GM18511 (cell line): ENCODE data around the gene METTL14.
A peak's percentile ranks its signal among the peaks of the same experiment; 100 is the strongest.
"Not testable (repeated sequence)": the region's sequence is repeated elsewhere in the genome, so short reads cannot be mapped to it uniquely, and the experiment has no call there.

Experiments used
- ATAC-seq: cut with Tn5 transposase; IDR thresholded peaks from one replicate; pipeline ENCODE4 v1.9.1; 2021; ENCODE audit warnings: mild to moderate bottlenecking, moderate library complexity; ENCODE audit not compliant: unreplicated experiment

Gene METTL14

GRCh38 chr4:118684873-118685811 lies at the start of gene METTL14:
Gene METTL14 (plus strand): TSS chr4:118685392. CDS start chr4:118685535, 143 bp downstream.
- ATAC-seq = peak; percentile 99

- ATAC-seq = not testable (repeated sequence)
Measured at GRCh38 chr4:118636126-118636525, 49.1 kb upstream of the METTL14 start.

DNA sequence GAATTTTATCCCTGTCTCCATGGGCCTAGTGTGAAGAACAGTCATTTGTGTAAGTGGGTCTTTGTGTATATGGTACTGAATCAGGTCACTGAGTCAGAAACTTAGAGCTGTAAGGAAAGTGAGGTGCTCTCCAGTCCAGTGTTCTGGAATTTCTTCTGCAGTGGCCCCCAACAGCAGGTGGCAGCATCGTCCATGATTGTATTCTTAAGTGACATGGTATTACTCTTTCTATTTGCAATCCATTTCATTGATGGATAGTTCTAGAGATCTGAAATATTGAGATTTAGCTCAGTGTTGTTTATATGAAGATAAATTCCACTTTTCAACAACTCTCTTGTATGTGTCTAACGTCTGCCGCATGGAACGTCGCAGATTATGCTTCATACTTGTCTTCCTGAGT lies 20.5 kb upstream of the METTL14 start:
- ATAC-seq = not testable (repeated sequence)

GRCh38 chr4:118669220-118669619 lies 16.0 kb upstream of the METTL14 start:
- ATAC-seq = not testable (repeated sequence)

GRCh38 chr4:118670968-118671367 lies 14.2 kb upstream of the METTL14 start:
- ATAC-seq = not testable (repeated sequence)

GRCh38 chr4:118676128-118676527 lies 9.1 kb upstream of the METTL14 start:
- no peak for ATAC-seq

- ATAC-seq = no peak
Measured at GRCh38 chr4:118680808-118681207, 4.4 kb upstream of the METTL14 start.

GRCh38 chr4:118682928-118683327 lies 2.3 kb upstream of the METTL14 start:
- no peak for ATAC-seq

GRCh38 chr4:118683513-118683912 lies 1.7 kb upstream of the METTL14 start:
- no peak for ATAC-seq

- no peak for ATAC-seq
Measured at GRCh38 chr4:118703118-118703517, 17.9 kb downstream of the METTL14 start.

DNA sequence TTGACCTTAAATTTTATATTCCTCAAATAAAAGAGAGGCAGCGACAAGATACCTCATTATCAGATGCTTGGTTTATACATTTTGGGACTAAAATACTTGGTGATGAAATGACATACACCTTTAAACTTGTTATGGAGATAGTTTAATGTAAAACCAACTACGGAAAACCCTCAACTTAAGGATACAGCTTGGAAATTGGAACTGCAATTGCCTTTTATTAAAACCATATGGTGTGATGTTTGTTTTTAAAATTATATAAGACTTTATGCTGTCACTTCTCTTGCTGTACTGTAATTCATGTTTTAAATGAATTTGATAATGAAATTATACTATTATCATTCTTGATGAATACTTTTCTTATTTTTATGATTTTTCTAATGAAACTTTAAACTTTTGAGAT lies 25.9 kb downstream of the METTL14 start:
- no peak for ATAC-seq

DNA sequence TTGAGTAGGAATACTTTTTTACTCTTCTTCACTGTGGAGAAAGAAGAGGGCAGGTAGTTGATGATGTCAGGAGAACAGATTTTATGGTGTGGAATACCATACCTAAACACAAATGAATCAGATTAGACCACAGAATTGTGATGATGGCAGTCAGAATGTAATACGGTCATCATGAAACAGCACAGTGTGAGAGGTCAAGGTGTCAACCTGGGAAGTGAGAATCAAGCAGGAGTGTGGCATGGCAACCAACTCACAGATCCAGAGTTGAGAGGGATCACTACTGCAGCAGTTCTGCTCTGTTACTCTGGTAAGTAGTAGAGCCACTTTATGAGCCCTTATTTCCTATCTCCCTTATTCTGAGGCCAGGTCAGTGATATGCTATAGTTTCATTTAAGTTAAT lies 27.7 kb downstream of the METTL14 start:
- ATAC-seq = peak; percentile 53

GRCh38 chr4:118714682-118715081 lies 29.5 kb downstream of the METTL14 start:
- no peak for ATAC-seq

- no peak for ATAC-seq
Measured at GRCh38 chr4:118716304-118716703, 31.1 kb downstream of the METTL14 start.

DNA sequence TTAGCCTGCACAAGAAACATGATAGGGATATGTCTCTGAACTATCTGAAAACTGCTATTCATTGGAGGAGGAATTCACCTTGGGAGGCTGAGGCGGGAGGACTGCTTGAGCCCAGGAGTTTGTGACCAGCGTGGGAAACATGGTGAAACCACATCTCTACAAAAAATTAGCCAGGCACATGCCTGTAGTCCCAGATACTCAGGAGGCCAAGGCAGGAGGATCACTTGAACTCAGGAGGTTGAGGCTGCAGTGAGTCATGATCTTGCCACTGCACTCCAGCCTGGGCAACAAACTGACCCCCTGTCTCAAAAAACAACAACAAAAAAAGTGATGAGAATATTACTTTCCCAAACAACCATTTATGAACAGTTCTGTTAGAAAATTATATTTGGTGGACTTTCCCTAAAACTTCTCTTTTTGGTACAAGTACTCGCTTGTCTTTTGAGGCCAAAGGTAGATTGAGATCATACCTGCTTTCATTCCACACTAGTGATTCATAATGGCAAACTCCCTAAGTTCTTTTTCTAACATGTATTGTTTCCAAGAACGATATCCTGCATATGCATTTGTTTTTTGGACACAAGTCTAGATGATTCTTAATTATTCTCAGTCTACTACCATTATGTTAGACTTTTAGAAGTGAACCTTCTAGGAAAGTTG lies 33.4 kb downstream of the METTL14 start:
- ATAC-seq = no peak

- ATAC-seq = no peak
Measured at GRCh38 chr4:118721752-118722151, 36.6 kb downstream of the METTL14 start.

GRCh38 chr4:118723369-118723768 lies 38.2 kb downstream of the METTL14 start:
- no peak for ATAC-seq

- no peak for ATAC-seq
Measured at GRCh38 chr4:118727360-118727759, 42.2 kb downstream of the METTL14 start.

DNA sequence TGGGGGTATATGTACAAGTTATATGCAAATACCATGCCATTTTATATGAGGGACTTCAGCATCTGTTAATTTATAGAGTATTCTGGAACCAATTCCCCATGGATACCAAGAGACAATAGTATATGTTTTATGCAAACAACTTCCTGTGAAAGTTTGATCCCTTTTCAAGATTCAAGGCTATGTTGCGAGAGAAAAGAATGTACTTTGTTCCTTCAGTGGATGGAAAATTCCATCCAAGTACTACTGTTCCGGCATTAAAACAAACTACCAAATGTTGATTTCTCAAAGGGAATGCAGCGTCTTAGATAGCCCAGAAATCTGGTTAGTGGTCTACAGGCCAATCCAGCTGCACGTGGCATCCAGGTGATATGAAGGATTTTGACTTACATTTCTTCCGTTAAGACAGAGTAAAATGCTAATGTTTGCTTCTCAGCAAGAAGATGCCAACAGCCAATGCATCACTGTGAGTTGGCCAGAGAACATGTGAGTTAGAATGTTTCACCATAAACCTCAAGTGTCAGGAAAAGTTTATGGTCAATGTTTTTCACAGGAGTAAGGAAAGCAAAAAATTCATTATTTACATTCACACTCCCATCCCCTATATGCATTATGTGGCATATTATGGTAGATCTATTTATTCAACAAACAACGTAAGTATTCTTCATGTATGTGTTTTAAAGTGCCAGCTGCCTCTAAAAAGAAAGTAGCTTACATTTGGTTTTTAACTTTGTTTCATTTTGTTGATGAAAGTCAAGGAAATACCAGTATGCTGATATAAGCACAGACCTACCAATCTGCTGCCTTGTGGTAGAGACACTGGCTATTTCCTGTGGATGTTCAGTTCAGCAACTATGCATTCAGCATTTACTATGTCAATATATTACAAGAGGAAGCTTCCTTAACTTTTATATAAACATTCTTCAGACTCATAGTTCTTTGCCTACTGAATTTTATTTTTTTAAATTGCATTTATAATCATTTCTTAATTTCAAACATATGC lies 44.4 kb downstream of the METTL14 start:
- ATAC-seq = no peak

GRCh38 chr4:118730683-118731082 lies 45.5 kb downstream of the METTL14 start:
- no peak for ATAC-seq
